ENCODE measurements around the gene THBS2.
"Not testable (repeated sequence)": the region's sequence is repeated elsewhere in the genome, so short reads cannot be mapped to it uniquely, and the experiment has no call there.

THBS2 gene

GRCh38 chr6:169253337-169254238, at the start of gene THBS2:
THBS2 (minus strand) TSS chr6:169253846; CDS start chr6:169250784, 3,062 bp downstream.
- DNase-seq, result no peak

- no peak for DNase-seq
Observed at GRCh38 chr6:169302716-169303115, 49.1 kb upstream of the THBS2 start.

- no peak for DNase-seq
Observed at GRCh38 chr6:169302255-169302654, 48.6 kb upstream of the THBS2 start.

- no peak for DNase-seq
Observed at GRCh38 chr6:169300916-169301315, 47.3 kb upstream of the THBS2 start.

DNA sequence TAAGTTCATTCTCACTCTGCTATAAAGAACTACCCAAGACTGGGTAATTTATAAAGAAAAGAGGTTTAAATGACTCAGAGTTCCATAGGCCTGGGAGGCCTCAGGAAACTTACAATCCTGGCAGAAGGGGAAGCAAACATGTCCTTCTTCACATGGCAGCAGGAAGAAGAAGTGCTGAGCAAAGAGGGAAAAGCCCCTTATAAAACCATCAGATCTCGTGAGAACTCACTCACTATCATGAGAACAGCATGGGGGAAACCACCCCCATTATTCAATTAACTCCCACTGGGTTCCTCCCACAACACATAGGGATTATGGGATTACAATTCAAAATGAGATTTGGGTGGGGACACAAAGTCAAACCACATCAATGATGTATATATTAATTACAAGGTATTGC, 45.0 kb upstream of the THBS2 start:
- DNase-seq, result not testable (repeated sequence)

- DNase-seq, result no peak
Observed at GRCh38 chr6:169296622-169297021, 43.0 kb upstream of the THBS2 start.

GRCh38 chr6:169296170-169296569, 42.5 kb upstream of the THBS2 start:
- DNase-seq, result no peak

- no peak for DNase-seq
Observed at GRCh38 chr6:169293196-169293595, 39.5 kb upstream of the THBS2 start.

DNA sequence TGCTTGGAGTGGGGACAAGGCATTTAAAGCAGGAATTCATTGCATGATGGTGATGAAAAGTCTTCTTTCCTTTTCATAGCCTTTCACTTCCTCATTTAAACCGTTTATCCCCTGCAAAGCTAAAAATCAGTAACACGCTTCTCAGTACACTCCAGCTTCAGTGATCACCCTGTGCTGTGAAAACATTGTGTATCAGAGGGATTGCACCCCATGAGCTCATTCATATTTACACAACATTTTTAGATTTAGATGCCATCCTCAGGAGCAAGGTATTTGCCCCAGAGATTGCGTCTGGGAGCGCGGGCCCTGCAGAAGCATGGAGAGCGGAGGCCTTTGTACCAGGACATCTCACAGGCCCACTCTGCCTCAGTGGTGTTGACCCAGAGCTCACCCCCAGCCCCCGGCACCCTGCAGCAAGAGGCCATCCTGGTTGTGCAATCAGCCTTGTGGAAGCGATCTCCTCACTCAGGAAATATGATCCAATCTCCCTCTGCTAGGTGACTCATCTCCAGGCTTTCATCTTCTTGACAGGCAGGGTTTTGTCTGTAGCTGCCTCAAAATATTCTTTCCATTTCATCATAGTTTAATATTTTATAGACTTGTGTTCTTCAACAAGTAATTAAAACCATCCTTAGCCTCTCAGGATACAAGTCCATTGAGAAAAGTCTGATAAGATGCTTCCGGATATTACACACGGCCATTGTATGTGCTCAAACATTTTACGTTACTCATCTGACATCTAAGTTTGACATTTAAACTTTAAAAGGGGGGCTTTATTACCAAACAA, 38.9 kb upstream of the THBS2 start:
- DNase-seq, result no peak

GRCh38 chr6:169291646-169292337, 38.1 kb upstream of the THBS2 start:
- DNase-seq, result no peak

- no peak for DNase-seq
Observed at GRCh38 chr6:169291148-169291547, 37.5 kb upstream of the THBS2 start.

DNA sequence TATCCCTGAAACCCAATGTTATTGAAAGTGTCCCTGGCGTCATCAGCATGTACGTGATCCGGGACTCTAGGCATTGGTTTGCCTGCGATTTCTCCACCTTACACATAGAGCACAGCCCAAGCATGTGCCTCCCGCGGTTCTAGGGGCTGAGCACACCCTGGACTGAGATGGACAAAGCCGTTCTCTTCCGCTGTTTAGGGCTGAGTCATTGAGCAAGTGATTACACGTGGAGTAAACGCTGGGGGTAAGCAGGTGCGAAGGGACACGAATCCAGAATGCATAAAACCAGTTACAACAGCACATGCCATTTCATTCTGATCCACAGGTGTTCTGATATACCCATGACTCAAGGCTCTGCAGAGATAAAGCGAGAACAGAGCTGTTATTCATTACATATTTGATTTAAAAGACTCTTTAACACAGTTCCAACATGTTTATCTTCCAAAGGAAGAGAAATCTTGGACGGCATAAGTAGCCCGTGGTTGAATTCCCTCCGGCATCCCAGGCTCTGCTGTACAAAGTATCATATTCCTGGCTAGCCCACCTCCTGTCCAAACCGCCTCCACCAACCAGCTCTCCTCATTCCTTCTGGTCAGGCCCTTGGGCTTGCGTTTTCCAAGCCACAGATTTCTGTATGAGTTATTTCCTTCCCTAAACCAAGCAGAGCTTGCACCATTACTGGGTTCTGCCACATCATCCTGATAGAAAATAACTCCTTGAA, 36.1 kb upstream of the THBS2 start:
- no peak for DNase-seq

DNA sequence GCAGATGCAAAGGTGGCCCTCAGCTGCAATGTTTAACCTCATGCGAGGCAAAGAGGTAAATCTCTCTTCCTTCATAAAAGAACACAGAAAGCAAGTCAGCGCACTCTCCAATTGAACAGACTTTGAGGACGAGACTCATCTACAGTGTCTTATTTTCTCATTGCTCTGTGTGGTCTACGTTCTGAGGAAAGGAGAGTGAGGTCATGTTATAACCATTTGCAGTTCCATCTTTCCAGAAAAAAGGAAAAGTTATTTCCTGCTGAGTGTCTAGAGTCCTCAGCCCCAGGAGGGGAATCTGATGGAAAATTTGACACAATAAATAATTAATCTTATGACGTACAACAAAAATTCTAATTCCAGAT, 35.6 kb upstream of the THBS2 start:
- no peak for DNase-seq

DNA sequence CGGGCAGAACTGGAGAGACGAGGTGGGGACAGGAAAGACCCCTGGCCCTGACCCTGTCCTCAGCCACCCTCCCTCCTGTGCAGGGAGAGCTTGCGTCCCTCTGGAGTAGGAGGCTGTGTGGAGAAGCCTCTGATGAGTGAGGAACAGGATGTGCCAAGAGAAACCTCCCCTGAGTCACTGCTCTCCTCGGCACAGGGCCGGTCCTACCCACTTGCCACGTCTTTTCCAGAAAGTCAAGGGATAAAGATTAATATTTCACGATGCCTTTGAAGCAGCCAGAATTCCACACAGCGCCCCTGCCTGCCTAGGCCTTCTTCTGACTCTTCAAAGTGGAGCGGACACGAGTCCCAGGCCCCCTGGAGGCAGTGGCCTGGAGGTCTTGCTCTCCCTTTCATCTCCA, 34.9 kb upstream of the THBS2 start:
- DNase-seq, result no peak

- no peak for DNase-seq
Observed at GRCh38 chr6:169287675-169288074, 34.0 kb upstream of the THBS2 start.

DNA sequence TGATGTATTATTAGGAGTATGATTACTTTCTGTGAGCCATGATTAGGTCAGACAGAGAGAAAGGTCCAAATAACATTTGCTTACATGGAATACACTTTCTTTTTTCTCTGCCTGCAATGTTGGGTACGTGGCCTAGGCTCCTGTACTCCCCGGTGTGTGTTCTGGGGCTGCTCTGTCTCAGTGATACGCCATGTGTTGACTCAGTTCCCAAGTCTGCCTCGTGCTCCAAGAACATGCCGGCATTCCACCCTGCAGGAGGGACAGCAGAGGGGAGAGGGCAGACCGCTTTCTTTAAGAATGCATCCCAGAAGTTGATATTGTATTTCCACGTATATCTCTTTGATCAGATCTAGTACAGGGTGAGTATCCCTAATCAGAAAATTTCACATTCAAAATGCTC, 33.3 kb upstream of the THBS2 start:
- no peak for DNase-seq

GRCh38 chr6:169285165-169285564, 31.5 kb upstream of the THBS2 start:
- DNase-seq, result no peak

GRCh38 chr6:169283924-169284323, 30.3 kb upstream of the THBS2 start:
- DNase-seq, result no peak

DNA sequence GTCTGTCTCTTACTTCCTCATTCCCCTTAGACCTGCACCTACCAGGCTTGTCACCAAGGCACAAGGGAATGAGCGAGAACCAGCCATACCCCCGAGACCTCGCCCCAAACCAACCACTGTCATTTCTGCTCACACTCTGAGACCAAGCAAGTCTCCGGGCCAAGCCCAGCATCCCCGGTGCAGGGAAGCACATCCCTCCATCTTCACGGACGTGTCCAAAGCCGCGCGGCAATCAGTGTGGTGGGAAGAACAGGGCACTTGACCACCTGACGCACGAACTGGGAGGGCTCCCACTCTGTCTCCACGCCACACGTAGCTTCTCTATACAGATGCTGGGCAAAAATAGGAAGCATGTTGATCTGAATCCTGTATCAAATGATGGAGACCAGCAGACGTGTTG, 28.4 kb upstream of the THBS2 start:
- DNase-seq, result no peak

DNA sequence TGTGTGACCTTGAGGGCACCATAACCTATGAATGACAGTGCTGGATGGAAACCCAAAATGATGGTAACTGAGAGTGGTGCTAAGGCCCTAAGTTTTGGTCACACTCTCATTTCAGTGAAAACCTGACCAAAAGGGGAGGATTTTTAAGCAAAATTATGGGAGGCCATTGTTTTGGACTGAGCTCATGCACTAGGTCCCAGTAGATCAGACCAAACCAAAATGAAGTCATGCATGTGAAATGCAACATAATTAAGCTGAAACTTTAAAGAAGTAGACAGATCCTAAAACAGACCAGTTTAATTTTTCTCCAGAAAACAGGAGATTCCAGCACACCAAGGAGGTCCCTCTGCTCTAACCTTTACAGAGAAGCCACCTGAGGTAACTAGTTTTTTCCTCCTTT, 24.0 kb upstream of the THBS2 start:
- DNase-seq, result no peak

DNA sequence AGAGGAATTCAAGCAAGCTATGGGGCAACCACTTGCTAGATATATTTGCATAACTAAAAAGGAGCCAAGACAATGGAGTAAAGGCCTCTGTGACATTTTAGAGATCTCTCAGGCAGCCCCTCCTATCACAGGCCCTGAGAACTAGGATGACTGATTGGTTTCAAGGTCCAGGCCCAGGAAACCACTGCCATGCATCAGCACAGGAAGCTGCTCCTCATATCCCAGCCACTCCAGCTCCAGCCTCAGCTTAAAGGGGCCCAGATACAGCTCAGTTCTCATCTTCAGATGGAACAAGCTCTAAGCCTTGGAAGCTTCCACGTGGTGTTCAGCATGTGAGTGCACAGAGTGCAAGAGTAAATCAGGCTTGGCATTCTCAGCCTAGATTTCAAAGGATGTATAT, 21.1 kb upstream of the THBS2 start:
- DNase-seq, result no peak

- no peak for DNase-seq
Observed at GRCh38 chr6:169273511-169273910, 19.9 kb upstream of the THBS2 start.

DNA sequence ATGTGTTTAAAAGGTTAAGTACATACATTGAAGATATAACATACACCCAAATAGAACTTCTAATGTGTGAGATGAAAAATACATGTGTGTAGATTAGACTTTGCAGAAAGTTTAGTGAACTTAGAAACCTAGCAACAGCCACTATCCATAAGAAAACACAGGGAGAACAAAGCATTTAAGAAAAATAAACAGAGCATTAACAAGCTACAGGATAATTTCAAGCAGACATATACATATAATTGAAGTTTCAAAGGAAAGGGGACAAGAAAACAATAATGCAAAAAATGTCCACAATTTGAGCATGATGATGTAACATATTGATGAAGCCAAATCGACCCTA, 18.2 kb upstream of the THBS2 start:
- no peak for DNase-seq

Data from SHP77 treated with DMSO at 0.1 percent for 48 hours (cell line).